A375 (cell line): Measurements from ENCODE around the gene OR2A7. TPM values are rescaled to one million over a fixed set of nuclear protein-coding genes. Genes with fewer than 3 reads are reported as not detected.

Source experiments
- total RNA-seq: library from RNA; depleted of rRNA; stranded (reverse); fragments of >200 nt; shearing (Covaris generic); gene quantifications from 2 replicates; pipeline ENCODE4 v1.2.3, GENCODE V29; 2014; rRNA removed

OR2A7 gene, protein sequence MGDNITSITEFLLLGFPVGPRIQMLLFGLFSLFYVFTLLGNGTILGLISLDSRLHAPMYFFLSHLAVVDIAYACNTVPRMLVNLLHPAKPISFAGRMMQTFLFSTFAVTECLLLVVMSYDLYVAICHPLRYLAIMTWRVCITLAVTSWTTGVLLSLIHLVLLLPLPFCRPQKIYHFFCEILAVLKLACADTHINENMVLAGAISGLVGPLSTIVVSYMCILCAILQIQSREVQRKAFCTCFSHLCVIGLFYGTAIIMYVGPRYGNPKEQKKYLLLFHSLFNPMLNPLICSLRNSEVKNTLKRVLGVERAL
- not detected in 2 replicates for total RNA-seq

DNA sequence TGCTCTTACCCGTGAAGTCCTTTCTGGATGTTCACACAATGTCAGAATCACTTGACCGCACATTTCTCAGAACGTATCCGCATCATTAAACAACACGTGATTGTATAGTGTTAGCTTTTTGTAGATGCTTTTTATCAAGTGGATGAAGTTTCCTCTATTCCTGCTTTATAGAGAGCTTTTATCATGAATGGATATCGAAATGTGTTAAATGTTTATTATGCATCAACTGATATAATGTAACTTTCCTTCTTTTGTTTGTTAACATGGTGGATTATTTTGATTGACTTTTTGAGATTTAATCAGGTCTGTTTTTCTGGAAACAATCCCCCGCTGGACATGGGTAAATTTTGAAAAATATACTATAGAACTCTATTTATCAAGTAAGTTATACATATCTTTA, at the start of gene OR2A7:
Gene OR2A7 (minus strand): TSS at position 101 of the 400 bp plus-strand sequence. CDS start 5,164 bp downstream, outside the sequence.

DNA sequence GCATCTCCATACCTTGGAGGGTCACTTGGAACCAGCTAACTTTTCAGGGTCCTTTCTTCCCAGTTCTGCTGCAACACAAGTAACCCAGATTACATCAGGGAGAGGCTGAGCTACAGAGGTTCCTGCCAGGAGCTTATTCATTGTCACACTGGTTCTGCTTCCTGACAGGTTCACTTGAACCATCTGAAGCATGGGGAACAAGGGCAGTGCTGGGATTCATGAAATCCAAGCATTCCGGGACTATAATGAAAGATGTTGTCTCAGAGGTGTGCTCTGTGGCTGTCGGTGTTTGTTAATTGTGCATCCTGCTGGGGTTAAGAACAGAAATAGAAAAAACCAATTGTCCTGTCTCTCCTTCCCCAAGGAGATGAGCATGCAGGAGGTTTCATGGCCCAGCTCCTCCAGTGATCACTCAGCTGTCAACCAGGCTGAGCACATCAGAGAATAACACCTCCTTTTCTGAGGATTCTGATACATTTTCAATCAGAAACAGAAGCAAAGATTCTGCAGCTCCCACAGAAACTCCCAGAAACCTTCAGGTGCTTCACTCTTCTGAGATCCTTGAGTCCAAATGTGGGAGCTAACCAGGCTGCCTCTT, 47.4 kb upstream of the OR2A7 start, which contains the start of gene OR2A1:
Gene OR2A1 (plus strand): TSS at position 548 of the 598 bp plus-strand sequence. CDS start 5,706 bp downstream, outside the sequence.

DNA sequence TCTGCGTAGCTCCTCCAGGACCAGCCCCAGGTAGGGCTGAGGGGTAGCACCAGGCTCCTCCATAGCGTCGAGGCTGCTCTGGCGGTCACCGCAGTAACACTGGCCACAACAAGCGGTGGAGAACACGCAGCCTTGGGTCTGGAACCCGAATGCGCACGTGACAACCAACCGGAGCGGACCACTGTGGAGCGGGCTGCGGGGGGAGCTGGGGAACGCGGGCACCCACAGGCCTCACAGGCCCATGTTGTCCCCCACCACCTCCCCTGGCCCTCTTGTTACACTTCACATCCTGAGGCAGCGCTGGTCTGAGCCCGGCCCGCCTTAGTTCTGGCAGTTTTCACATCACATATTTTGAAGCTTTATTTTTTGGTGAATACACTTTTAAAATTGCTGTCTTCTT, 4.6 kb upstream of the OR2A7 start, which contains the start of gene CTAGE8:
Gene CTAGE8 (minus strand): TSS at position 101 of the 400 bp plus-strand sequence. CDS start 38 bp downstream, at position 63.

DNA sequence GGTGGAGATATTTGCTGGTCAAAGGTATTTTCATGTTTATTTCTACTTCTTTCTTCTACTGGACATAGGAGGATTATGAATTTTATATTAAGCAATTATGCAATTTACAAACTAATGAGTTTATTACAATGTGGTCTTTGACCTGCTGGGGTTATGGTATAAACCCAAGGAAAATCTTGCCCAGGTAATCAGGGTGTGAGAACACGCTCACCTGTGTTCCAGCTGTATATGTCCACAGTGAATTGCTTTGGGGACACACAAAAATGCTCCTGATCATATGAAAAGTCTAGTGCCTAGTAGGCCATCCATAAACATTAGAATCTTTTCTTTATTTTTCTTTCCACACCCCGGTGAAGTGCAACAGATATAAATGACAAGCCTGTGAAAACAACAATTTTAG, 25.2 kb downstream of the OR2A7 start, which contains the start of gene OR2A42:
Gene OR2A42 (minus strand): TSS at position 241 of the 400 bp plus-strand sequence. CDS start 6,762 bp downstream, outside the sequence.

Other genes with a start within 250 kb of the OR2A7 start
- gene OR2A5, start 215.8 kb downstream of the OR2A7 start, total RNA-seq = not detected in 2 replicates
- not detected in 2 replicates for gene OR2A25, start 195.0 kb downstream of the OR2A7 start, total RNA-seq
- not detected in 2 replicates for gene OR2A12, start 178.5 kb downstream of the OR2A7 start, total RNA-seq
- not detected in 2 replicates for gene OR2A2, start 155.2 kb downstream of the OR2A7 start, total RNA-seq
- not detected in 2 replicates for gene OR2A14, start 141.6 kb downstream of the OR2A7 start, total RNA-seq
- not detected in 2 replicates for gene CTAGE4, start 81.3 kb downstream of the OR2A7 start, total RNA-seq
- gene ARHGEF35, start 69.0 kb downstream of the OR2A7 start, total RNA-seq = 0.03 TPM in 1 of 2 replicates, not detected in the other
- not detected in 2 replicates for gene OR2A42, start 25.2 kb downstream of the OR2A7 start, total RNA-seq
- not detected in 2 replicates for gene CTAGE8, start 4.5 kb upstream of the OR2A7 start, total RNA-seq
- gene OR2A1, start 47.6 kb upstream of the OR2A7 start, total RNA-seq = not detected in 2 replicates
- 1.4 and 2.3 TPM in 2 replicates for gene ARHGEF5, start 90.6 kb upstream of the OR2A7 start, total RNA-seq
- gene NOBOX, start 138.9 kb upstream of the OR2A7 start, total RNA-seq = not detected in 2 replicates